GM12892 (cell line): ENCODE measurements around the gene GNAI2.

Experiments
- POLR2A ChIP-seq: IDR thresholded peaks from 2 replicates; pipeline ENCODE4 v1.6.1; 2011; ENCODE audit warnings: low read depth, low read length, control low read depth
- POLR2AphosphoS5 ChIP-seq: IDR thresholded peaks from 2 replicates; pipeline ENCODE4 v1.6.1; 2011; ENCODE audit warnings: low read depth, low read length, control low read depth

DNA sequence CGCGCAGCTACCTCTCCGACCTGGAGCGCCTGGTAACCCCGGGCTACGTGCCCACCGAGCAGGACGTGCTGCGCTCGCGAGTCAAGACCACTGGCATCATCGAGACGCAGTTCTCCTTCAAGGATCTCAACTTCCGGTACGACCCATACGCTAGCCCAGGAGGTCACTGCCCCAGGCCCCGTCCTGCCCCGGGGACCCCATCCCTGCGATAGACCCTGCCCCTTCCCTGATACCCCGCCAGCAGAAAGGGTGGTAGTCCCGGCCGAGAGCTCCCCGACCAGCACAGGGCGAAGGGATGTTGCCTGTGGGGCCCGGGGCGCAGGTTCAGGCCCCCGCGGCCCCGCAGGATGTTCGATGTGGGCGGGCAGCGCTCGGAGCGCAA, 42.3 kb upstream of the GNAI2 start:
- TF ChIP-seq POLR2AphosphoS5 (no peak), POLR2A (no peak)
